ENCODE measurements around the gene TBP. TPM values are rescaled to one million over a fixed set of nuclear protein-coding genes. Genes with fewer than 3 reads are reported as not detected.

The TBP gene
- total and polyA plus RNA-seq, 12 donors: 6.3 to 10.3 (median 7.6) TPM

DNA sequence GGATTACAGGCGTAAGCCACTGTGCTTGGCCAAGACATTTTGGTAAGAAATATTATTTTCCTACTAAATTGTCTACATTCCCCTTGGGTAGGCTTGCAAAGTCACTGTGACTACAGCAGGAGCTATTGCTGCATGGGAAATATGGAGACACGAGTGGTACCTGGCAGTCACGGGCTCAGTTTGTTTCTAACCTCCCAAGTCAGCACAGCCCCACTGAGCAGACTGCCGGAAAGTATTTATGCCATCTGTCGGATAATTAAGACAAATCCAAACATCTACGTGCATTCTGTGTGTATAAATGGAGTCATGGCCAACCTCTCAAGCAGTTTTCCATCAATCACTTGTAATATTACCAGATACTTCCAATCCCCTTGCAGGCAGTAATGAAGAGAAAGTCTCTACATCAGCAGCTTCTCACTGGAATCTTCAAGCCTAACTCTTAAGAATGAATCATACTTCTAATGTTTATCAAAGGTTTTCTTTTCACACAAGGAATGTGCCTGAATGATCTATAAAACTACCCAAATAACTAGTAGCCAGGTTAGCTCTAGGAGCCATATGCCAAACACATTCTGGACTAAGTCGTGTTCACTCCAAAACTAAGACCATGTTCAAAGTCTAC, 21.2 kb upstream of the TBP start:
- no peaks in the 10 kb centered on the region for H3K9me3 ChIP-seq
- ATAC-seq: no peak
- peaks cover 0 to 70% (median 49%) of the 10 kb centered on the region in 9 donors for H3K36me3 ChIP-seq
- intact Hi-C loops (cut with DNase I): loop anchor here in 4 of 10 donors (5.0 to 10.0 kb wide), 4 partner anchors 701 to 746 kb away; no protein-coding TSS in a partner anchor
- DNase-seq: no peak
- TF ChIP-seq, protein P1, sequence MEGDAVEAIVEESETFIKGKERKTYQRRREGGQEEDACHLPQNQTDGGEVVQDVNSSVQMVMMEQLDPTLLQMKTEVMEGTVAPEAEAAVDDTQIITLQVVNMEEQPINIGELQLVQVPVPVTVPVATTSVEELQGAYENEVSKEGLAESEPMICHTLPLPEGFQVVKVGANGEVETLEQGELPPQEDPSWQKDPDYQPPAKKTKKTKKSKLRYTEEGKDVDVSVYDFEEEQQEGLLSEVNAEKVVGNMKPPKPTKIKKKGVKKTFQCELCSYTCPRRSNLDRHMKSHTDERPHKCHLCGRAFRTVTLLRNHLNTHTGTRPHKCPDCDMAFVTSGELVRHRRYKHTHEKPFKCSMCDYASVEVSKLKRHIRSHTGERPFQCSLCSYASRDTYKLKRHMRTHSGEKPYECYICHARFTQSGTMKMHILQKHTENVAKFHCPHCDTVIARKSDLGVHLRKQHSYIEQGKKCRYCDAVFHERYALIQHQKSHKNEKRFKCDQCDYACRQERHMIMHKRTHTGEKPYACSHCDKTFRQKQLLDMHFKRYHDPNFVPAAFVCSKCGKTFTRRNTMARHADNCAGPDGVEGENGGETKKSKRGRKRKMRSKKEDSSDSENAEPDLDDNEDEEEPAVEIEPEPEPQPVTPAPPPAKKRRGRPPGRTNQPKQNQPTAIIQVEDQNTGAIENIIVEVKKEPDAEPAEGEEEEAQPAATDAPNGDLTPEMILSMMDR (IDR thresholded peaks at IDR 0.05): no peak
- H3K4me1 ChIP-seq: peaks cover 0 to 11% (median 0%) of the 10 kb centered on the region in 9 donors
- H3K27ac ChIP-seq: no peak overlapping the region
- no peak overlapping the region for H3K4me3 ChIP-seq
- WGBS, 2 donors: 88 to 90% methylated on average over 7 of the region's 7 CpGs
- no peaks in the 10 kb centered on the region for H3K27me3 ChIP-seq

DNA sequence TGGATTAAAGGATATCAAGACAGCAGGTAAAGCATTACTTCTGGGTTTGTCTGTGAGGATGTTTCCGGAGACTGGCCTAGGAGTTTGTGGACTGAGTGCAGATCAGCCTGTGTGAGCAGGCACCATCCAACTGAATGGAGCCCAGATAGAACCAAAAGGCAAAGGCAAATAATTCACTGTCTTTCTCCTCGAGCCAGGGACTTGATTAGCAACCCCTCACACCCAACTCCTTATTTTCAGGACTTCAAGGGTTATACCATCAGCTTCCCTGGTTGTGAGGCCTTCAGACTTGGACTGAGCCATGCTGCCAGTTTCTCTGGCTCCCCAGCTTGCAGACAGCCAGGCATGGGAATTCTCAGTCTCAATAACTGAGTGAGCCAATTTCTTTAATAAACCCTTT, 20.4 kb upstream of the TBP start:
- Histone ChIP-seq H3K4me3 (no peak overlapping the region), H3K36me3 (peaks cover 0 to 78% (median 55%) of the 10 kb centered on the region in 9 donors), H3K27ac (no peak overlapping the region), H3K27me3 (no peaks in the 10 kb centered on the region), H3K4me1 (peaks cover 0 to 11% (median 0%) of the 10 kb centered on the region in 9 donors), H3K9me3 (no peaks in the 10 kb centered on the region)
- WGBS, 2 donors: 87% methylated on average over 2 of the region's 2 CpGs
- DNase-seq: no peak
- TF ChIP-seq, protein P1 (IDR thresholded peaks at IDR 0.05): no peak
- intact Hi-C loops (cut with DNase I): loop anchor here in 4 of 10 donors (5.0 to 10.0 kb wide), 4 partner anchors 701 to 746 kb away; no protein-coding TSS in a partner anchor
- ATAC-seq: no peak

DNA sequence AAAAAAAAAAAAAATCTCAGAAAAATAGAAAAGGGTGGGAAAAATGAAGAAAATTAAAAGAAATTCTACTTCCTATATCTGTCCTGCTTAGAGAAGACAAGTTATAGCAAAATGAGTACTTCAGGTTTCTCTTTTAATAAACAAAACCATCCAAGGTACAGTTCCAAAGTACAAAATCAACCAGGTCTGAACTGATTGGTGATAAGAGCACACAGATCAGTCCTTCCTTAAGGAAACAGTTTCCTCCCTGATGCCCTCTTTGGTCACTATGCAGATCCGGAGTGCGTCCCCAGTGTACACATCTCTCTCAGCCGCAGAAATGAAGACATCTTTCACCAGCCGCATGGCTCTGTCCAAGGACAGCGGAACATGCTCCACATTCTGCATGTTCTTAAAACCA, 19.2 kb upstream of the TBP start:
- ATAC-seq: no peak
- intact Hi-C loops (cut with DNase I): loop anchor here in 1 of 10 donors (10.0 kb wide), 1 partner anchor 740 kb away; no protein-coding TSS in a partner anchor
- TF ChIP-seq, protein P1 (IDR thresholded peaks at IDR 0.05): no peak
- Histone ChIP-seq H3K4me3 (no peak overlapping the region), H3K36me3 (peaks cover 0 to 90% (median 59%) of the 10 kb centered on the region in 9 donors), H3K4me1 (peaks cover 0 to 12% (median 0%) of the 10 kb centered on the region in 9 donors), H3K9me3 (no peaks in the 10 kb centered on the region), H3K27ac (no peak overlapping the region), H3K27me3 (no peaks in the 10 kb centered on the region)
- 86 to 87% methylated on average over 5 of the region's 5 CpGs for WGBS, 2 donors
- no peak for DNase-seq

DNA sequence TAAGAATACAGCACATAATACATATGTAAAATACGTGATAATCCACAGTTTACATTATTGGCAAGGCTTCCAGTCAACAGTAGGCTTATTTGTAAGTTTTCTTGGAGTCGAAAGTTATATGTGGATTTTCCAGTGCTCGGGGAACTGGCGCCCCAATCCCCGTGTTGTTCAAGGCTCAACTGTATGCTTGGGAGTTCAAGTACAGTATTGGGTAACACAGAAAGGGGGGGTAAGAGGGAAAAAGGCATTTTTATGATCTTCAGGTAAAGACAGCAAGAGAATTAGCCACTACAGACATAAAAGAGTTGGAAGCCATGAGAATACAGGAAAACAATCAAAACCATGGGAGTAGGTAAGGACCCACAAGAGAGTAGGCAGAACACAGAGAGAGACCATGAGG, 17.5 kb upstream of the TBP start:
- Histone ChIP-seq H3K27me3 (no peaks in the 10 kb centered on the region), H3K4me3 (no peak overlapping the region), H3K9me3 (no peaks in the 10 kb centered on the region), H3K4me1 (peaks cover 0 to 23% (median 6%) of the 10 kb centered on the region in 9 donors), H3K36me3 (peaks cover 0 to 100% (median 67%) of the 10 kb centered on the region in 9 donors), H3K27ac (no peak overlapping the region)
- TF ChIP-seq, protein P1 (IDR thresholded peaks at IDR 0.05): no peak
- ATAC-seq (no peak), DNase-seq (no peak)
- WGBS, 2 donors: 92% methylated on average over 5 of the region's 5 CpGs
- intact Hi-C loops (cut with DNase I): loop anchor here in 1 of 10 donors (10.0 kb wide), 1 partner anchor 742 kb away; no protein-coding TSS in a partner anchor

Data from heart right ventricle (tissue), 16 donors.